DLD1 (cell line): ENCODE measurements around the gene EYA2.
"Not testable (repeated sequence)": the region's sequence is repeated elsewhere in the genome, so short reads cannot be mapped to it uniquely, and the experiment has no call there.

Experiments used
- in situ Hi-C: cut with HindIII; loops from 2 replicates; pipeline ENCODE4 v1.10.0; 2017; ENCODE audit warnings: low sequenced_read_pairs

The EYA2 gene

GRCh38 chr20:46951405-46951804 is 56.8 kb downstream of the EYA2 start:
- in situ Hi-C loops, result no loop called here

GRCh38 chr20:46951840-46952497 is 57.3 kb downstream of the EYA2 start:
- in situ Hi-C loops, result no loop called here

- in situ Hi-C loops, result no loop called here
Measured at GRCh38 chr20:46953596-46953995, 59.0 kb downstream of the EYA2 start.

GRCh38 chr20:46954490-46955038 is 59.9 kb downstream of the EYA2 start:
- in situ Hi-C loops, result loop anchor here (5.0 kb wide), 1 partner anchor 68 kb away; no protein-coding TSS in a partner anchor

GRCh38 chr20:46955601-46956556 is 61.2 kb downstream of the EYA2 start:
- in situ Hi-C loops, result loop anchor here (5.0 kb wide), 1 partner anchor 66 kb away; no protein-coding TSS in a partner anchor

- in situ Hi-C loops, result loop anchor here (5.0 kb wide), 1 partner anchor 63 kb away; no protein-coding TSS in a partner anchor
Measured at GRCh38 chr20:46959081-46959692, 64.5 kb downstream of the EYA2 start.

GRCh38 chr20:46959821-46960220 is 65.2 kb downstream of the EYA2 start:
- in situ Hi-C loops, result loop anchor here (5.0 kb wide), 1 partner anchor 62 kb away; no protein-coding TSS in a partner anchor

- in situ Hi-C loops, result no loop called here
Measured at GRCh38 chr20:46960536-46960935, 65.9 kb downstream of the EYA2 start.

GRCh38 chr20:46961968-46962367 is 67.3 kb downstream of the EYA2 start:
- in situ Hi-C loops, result not testable (repeated sequence)

- in situ Hi-C loops, result no loop called here
Measured at GRCh38 chr20:46962452-46963195, 68.0 kb downstream of the EYA2 start.

- in situ Hi-C loops, result no loop called here
Measured at GRCh38 chr20:46963196-46963529, 68.5 kb downstream of the EYA2 start.

GRCh38 chr20:46963758-46964617 is 69.3 kb downstream of the EYA2 start:
- in situ Hi-C loops, result no loop called here

- in situ Hi-C loops, result no loop called here
Measured at GRCh38 chr20:46964618-46965455, 70.2 kb downstream of the EYA2 start.

- in situ Hi-C loops, result no loop called here
Measured at GRCh38 chr20:46965477-46965876, 70.8 kb downstream of the EYA2 start.

- in situ Hi-C loops, result no loop called here
Measured at GRCh38 chr20:46967646-46968045, 73.0 kb downstream of the EYA2 start.

GRCh38 chr20:46970937-46971630 is 76.4 kb downstream of the EYA2 start:
- in situ Hi-C loops, result no loop called here

GRCh38 chr20:46973766-46974165 is 79.1 kb downstream of the EYA2 start:
- in situ Hi-C loops, result no loop called here
